ENCODE results near the gene C20orf204.

DNA sequence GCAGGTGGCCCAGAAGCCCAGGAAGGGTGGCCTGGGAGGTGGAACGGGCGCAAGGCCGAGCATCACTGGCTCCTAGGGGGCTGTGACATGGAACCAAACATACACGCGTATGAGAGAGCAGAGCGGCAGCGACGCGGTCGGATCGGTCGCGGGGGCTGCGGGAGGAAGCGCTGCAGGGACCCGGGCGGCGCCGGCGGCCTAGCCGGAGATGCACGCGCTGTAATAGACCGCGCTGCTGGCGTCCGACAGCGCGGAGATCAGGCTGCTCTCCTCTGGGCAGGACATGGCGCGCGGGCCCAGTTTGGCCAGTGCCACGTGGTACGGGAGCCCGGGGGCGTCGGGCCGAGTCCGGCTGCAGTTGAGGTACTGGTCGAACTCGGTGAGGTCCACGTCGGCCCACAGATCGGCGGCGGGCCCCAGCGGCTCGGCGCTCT is 12.0 kb downstream of the C20orf204 start:
- TF ChIP-seq, protein P1, sequence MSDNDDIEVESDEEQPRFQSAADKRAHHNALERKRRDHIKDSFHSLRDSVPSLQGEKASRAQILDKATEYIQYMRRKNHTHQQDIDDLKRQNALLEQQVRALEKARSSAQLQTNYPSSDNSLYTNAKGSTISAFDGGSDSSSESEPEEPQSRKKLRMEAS (IDR thresholded peaks at IDR 0.05): no peak
- TF ChIP-seq YY1 (IDR thresholded peaks at IDR 0.05): no peak
- TF ChIP-seq, protein P2, sequence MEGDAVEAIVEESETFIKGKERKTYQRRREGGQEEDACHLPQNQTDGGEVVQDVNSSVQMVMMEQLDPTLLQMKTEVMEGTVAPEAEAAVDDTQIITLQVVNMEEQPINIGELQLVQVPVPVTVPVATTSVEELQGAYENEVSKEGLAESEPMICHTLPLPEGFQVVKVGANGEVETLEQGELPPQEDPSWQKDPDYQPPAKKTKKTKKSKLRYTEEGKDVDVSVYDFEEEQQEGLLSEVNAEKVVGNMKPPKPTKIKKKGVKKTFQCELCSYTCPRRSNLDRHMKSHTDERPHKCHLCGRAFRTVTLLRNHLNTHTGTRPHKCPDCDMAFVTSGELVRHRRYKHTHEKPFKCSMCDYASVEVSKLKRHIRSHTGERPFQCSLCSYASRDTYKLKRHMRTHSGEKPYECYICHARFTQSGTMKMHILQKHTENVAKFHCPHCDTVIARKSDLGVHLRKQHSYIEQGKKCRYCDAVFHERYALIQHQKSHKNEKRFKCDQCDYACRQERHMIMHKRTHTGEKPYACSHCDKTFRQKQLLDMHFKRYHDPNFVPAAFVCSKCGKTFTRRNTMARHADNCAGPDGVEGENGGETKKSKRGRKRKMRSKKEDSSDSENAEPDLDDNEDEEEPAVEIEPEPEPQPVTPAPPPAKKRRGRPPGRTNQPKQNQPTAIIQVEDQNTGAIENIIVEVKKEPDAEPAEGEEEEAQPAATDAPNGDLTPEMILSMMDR (IDR thresholded peaks at IDR 0.05; ENCODE audit: low read depth, low read length, missing input control): no peak
